ENCODE data around the gene SKA3.
"Not testable (repeated sequence)": the region's sequence is repeated elsewhere in the genome, so short reads cannot be mapped to it uniquely, and the experiment has no call there.

SKA3 gene

DNA sequence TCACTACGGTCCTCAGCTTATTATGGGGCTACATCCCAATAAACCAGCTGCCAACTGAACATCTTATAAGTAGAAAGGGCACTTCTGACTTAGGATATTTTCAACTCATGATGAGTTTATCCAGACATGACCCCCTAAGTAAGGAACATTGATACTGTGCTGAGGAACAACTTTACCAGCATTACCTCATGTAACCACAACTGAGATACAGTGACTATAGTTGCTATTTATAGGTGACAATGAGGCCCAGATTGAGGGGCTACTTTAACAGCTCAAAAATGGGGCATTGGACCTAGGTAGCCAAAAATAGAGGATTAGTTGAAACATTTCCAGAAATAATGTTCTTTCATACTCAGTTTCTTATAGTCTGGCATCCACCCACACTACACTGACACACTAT is 26.8 kb downstream of the SKA3 start:
- H4K20me1 ChIP-seq, result peaks cover 31 to 53% (median 38%) of the 10 kb centered on the region in 11 experiments; a peak in 21 of 22 replicates
- H3K27me3 ChIP-seq, result no peaks in the 10 kb centered on the region
- H3K4me2 ChIP-seq, result peak overlapping the region in 10 of 11 experiments; percentile 0 to 32 (median 15); a peak in 13 of 22 replicates
- H3K4me1 ChIP-seq, result peaks cover 11 to 23% (median 17%) of the 10 kb centered on the region in 10 experiments
- peaks cover 52 to 74% (median 64%) of the 10 kb centered on the region in 11 experiments for H3K36me3 ChIP-seq
- no peak overlapping the region for H3K9ac ChIP-seq
- no peak for TF ChIP-seq Cebpa-rat (IDR thresholded peaks at IDR 0.05)
- no peak overlapping the region for H3K4me3 ChIP-seq
- peak overlapping the region in 6 of 11 experiments; percentile 2 to 48 (median 25); a peak in 6 of 22 replicates for H3K27ac ChIP-seq
- no peaks in the 10 kb centered on the region for H3K9me3 ChIP-seq (replicated peaks in 1 of 11)

DNA sequence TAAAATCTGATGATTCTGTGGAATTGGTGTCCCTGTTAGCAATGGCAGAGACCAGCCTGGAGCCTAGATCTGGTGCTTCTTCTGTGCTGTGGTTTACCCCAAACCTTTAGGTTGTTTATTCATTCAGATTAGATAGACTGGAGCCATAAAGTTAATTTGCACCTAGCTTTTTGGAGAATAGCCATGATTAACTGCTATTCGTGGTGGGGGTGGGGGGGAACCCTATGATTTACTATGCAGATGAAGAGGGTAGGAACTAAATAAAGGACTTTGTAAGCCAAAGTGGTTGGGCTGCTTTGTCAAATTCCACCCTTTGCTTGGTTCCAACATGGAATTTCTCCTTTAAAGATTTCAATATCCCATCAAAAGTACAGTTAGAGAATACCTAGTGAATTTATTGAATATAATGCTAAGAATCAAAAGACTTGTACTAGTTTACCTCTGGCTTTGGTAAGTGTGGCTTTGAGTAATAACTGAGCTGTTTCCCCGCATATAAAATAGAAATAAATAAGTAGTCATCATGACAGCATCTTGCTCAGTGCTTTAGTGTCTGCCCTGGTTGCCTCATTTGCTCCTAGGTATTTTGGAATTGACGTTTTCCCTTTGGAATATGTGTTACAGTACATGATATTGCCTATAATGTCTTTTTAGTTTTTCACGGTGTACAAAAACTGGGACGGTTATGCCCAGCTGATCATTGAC is 27.6 kb downstream of the SKA3 start:
- Histone ChIP-seq H3K4me1 (peaks cover 14 to 31% (median 19%) of the 10 kb centered on the region in 10 experiments), H3K27ac (peak overlapping the region in 1 of 11 experiments; percentile 48; a peak in 1 of 22 replicates), H3K4me2 (peak overlapping the region in 4 of 11 experiments; percentile 11 to 32 (median 23); a peak in 2 of 22 replicates), H3K4me3 (no peak overlapping the region), H3K36me3 (peaks cover 52 to 74% (median 64%) of the 10 kb centered on the region in 11 experiments), H3K9me3 (replicated peaks in 1 of 11) (no peaks in the 10 kb centered on the region), H3K27me3 (no peaks in the 10 kb centered on the region), H3K9ac (no peak overlapping the region), H4K20me1 (peaks cover 40 to 61% (median 47%) of the 10 kb centered on the region in 11 experiments; a peak in 21 of 22 replicates)
- TF ChIP-seq Cebpa-rat (IDR thresholded peaks at IDR 0.05), result no peak

DNA sequence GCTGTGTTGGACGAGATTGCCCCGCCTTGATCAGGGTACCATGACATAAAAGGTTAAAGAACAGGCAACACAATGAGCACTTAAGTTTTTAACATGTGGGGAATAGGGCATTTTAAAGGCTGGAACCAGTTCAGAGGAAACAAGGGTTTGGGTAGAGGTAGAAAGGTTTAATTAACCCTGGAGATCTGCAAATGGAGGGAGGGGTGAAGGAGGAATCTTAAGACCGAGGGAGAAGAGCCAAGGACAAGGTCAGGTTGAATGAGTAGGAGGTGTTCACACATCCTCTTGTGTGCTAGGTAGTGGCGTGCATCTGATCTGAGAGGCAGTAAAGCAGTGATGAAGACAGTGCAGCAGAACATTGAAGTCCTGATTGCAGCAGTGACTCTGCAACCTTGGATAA is 28.5 kb downstream of the SKA3 start:
- Histone ChIP-seq H3K36me3 (peaks cover 60 to 74% (median 67%) of the 10 kb centered on the region in 11 experiments), H3K9me3 (replicated peaks in 1 of 11) (no peaks in the 10 kb centered on the region), H4K20me1 (peaks cover 46 to 70% (median 56%) of the 10 kb centered on the region in 11 experiments; a peak in 21 of 22 replicates), H3K27me3 (no peaks in the 10 kb centered on the region), H3K4me3 (no peak overlapping the region), H3K4me2 (no peak overlapping the region), H3K9ac (no peak overlapping the region), H3K4me1 (peaks cover 22 to 40% (median 28%) of the 10 kb centered on the region in 10 experiments), H3K27ac (no peak overlapping the region)
- no peak for TF ChIP-seq Cebpa-rat (IDR thresholded peaks at IDR 0.05)

DNA sequence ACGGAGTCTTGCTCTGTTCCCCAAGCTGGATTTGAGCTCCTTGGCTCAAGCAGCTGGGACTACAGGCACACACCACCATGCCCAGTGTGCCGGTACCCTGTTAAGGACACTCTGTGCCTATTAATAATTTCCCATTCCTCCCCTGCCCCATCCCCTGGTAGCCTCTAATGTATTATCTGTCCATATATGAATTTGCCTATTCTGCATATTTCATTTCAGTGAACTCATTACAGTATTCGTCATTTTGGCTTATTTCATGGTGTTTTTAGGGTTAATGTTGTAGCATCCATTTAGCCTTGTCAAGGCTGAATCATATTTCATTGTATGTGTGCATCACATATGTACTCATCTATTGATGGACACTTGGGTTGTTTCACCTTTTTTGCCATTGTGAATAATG is 33.6 kb downstream of the SKA3 start:
- H3K9me3 ChIP-seq (replicated peaks in 1 of 11), result no peaks in the 10 kb centered on the region

DNA sequence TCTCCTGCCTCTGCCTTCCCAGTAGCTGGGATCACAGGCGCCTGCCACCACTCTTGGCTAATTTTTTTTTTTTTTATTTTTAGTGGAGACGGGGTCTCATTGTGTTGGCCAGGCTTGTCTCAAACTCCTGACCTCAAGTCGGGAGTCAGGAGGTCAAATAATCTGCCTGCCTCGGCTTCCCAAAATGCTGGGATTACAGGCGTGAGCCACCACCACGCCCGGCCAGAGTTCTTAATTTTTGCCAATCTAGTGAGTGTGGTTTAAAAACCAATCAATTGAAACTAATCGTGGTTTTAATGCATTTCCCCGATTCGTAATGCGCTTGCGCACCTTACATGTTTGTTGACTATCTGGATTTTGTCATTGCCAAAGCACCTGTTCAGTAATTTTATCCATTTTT is 37.0 kb downstream of the SKA3 start:
- peaks cover 22 to 31% (median 27%) of the 10 kb centered on the region in 11 experiments for H3K36me3 ChIP-seq
- H3K4me1 ChIP-seq, result peaks cover 31 to 43% (median 35%) of the 10 kb centered on the region in 10 experiments
- peak overlapping the region; percentile 88 to 97 (median 93); a peak in 21 of 22 replicates for H3K27ac ChIP-seq
- H3K4me2 ChIP-seq, result peak overlapping the region; percentile 66 to 94 (median 81)
- H3K9me3 ChIP-seq (replicated peaks in 1 of 11), result 0 out of 22 replicates have a peak, but pooled peaks cover 0 to 4% (median 0%) of the 10 kb centered on the region in 11 experiments
- H3K27me3 ChIP-seq, result no peaks in the 10 kb centered on the region
- peaks cover 22 to 39% (median 36%) of the 10 kb centered on the region in 11 experiments; a peak in 21 of 22 replicates for H4K20me1 ChIP-seq
- peak overlapping the region; percentile 89 to 96 (median 94); a peak in 21 of 22 replicates for H3K9ac ChIP-seq
- peak overlapping the region; percentile 79 to 92 (median 83) for H3K4me3 ChIP-seq
- no peak for TF ChIP-seq Cebpa-rat (IDR thresholded peaks at IDR 0.05)

More for the DNA sequence above, 33.6 kb downstream of the SKA3 start:
- Histone ChIP-seq H3K4me2 (peak overlapping the region; percentile 76 to 99 (median 94)), H4K20me1 (peaks cover 53 to 73% (median 69%) of the 10 kb centered on the region in 11 experiments; a peak in 21 of 22 replicates), H3K4me1 (peaks cover 31 to 43% (median 35%) of the 10 kb centered on the region in 10 experiments), H3K36me3 (peaks cover 56 to 65% (median 61%) of the 10 kb centered on the region in 11 experiments), H3K4me3 (peak overlapping the region in 9 of 10 experiments; percentile 17 to 92 (median 84); a peak in 12 of 20 replicates), H3K9ac (peak overlapping the region in 7 of 11 experiments; percentile 0 to 95 (median 27); a peak in 4 of 22 replicates), H3K27me3 (no peaks in the 10 kb centered on the region), H3K27ac (no peak overlapping the region; a peak in 1 of 22 replicates)
- no peak for TF ChIP-seq Cebpa-rat (IDR thresholded peaks at IDR 0.05)

DNA sequence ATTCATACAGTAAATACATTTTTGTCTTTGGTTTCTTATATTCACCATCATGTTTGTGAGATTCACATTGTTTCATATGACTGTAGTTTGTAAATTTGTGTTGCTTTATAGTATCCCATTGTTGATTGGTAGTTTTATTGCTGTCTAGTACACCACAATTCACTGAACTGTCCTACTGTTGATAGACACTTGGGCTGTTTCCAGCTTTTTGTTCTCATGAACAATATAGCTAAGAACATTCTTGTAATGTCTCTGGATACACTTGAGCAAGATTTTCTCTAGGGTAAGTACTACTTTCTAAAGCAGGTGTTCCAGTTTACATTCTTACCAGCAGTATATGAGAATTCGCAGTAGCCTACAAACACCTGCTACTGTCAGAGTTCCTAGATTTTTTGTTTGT is 37.8 kb downstream of the SKA3 start:
- Histone ChIP-seq H3K9me3 (replicated peaks in 1 of 11) (0 out of 22 replicates have a peak, but pooled peaks cover 0 to 4% (median 0%) of the 10 kb centered on the region in 11 experiments), H3K4me3 (no peak overlapping the region), H4K20me1 (peaks cover 14 to 31% (median 28%) of the 10 kb centered on the region in 11 experiments; a peak in 20 of 22 replicates), H3K9ac (no peak overlapping the region), H3K4me2 (no peak overlapping the region), H3K4me1 (peaks cover 28 to 37% (median 31%) of the 10 kb centered on the region in 10 experiments), H3K36me3 (peaks cover 16 to 23% (median 19%) of the 10 kb centered on the region in 11 experiments), H3K27ac (no peak overlapping the region), H3K27me3 (no peaks in the 10 kb centered on the region)
- TF ChIP-seq Cebpa-rat (IDR thresholded peaks at IDR 0.05), result no peak

DNA sequence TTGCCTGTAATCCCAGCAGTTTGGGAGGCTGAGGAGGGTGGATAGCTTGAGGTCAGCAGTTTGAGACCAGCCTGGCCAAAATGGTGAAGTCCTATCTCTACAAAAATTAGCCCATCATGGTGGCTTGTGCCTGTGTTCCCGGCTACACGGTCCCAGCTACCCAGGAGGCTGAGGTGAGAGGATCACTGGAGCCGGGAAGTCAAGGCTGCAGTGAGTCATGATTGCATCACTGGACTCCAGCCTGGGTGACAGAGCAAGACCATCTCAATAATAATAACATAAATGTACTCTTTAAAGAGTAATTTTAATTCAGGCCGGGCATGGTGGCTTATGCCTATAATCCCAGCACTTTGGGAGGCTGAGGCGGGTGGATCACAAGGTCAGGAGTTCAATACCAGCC is 38.7 kb downstream of the SKA3 start:
- peaks cover 5 to 22% (median 19%) of the 10 kb centered on the region in 11 experiments; a peak in 20 of 22 replicates for H4K20me1 ChIP-seq
- H3K4me1 ChIP-seq, result peaks cover 19 to 34% (median 22%) of the 10 kb centered on the region in 10 experiments
- H3K27ac ChIP-seq, result no peak overlapping the region
- H3K4me2 ChIP-seq, result no peak overlapping the region
- H3K9me3 ChIP-seq (replicated peaks in 1 of 11), result 0 out of 22 replicates have a peak, but pooled peaks cover 0 to 4% (median 0%) of the 10 kb centered on the region in 11 experiments
- peaks cover 8 to 14% (median 10%) of the 10 kb centered on the region in 11 experiments for H3K36me3 ChIP-seq
- no peaks in the 10 kb centered on the region for H3K27me3 ChIP-seq
- no peak for TF ChIP-seq Cebpa-rat (IDR thresholded peaks at IDR 0.05)
- no peak overlapping the region for H3K4me3 ChIP-seq
- H3K9ac ChIP-seq, result no peak overlapping the region

DNA sequence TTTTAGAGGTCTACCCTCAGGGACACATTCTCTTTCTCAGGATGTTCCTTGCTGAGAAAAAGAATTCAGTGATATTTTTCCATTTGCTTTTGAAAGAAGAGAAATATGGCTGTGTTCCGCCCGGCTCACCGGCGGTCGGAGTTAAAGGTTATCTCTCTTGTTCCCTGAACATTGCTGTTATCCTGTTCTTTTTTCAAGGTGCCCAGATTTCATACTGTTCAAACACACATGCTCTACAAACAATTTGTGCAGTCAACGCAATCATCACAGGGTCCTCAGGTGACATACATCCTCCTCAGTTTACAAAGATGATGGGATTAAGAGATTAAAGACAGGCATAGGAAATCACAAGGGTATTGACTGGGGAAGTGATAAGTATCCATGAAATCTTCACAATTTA is 40.5 kb downstream of the SKA3 start:
- H3K9me3 ChIP-seq (replicated peaks in 1 of 11); H3K4me2 ChIP-seq; H3K4me3 ChIP-seq; H3K27ac ChIP-seq; H3K9ac ChIP-seq; H4K20me1 ChIP-seq; H3K36me3 ChIP-seq; H3K27me3 ChIP-seq: not testable (repeated sequence)
- H3K4me1 ChIP-seq, result peaks cover 6 to 20% (median 7%) of the 10 kb centered on the region in 10 experiments; a peak in 17 of 20 replicates

DNA sequence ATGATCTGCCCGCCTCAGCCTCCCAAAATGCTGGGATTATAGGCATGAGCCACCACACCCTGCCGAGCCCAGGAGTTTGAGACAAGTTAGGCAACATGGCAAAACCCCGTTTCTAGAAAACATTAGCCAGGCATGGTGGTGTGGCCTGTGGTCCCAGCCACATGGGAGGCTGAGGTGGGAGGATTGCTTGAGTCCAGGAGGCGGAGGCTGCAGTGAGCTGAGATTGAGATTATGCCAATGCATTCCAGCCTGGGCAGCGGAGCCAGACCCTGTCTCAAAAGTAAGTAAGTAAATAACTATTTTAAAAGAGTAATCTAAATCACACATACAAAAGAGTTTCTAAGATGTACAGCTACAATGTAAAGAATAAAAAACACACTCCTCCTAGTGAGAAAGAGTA is 41.9 kb downstream of the SKA3 start:
- TF ChIP-seq Cebpa-rat (IDR thresholded peaks at IDR 0.05), result no peak
- H3K27me3 ChIP-seq, result no peaks in the 10 kb centered on the region
- H3K36me3 ChIP-seq, result no peaks in the 10 kb centered on the region
- H4K20me1 ChIP-seq, result no peaks in the 10 kb centered on the region
- H3K27ac ChIP-seq, result no peak overlapping the region
- H3K4me1 ChIP-seq, result peaks cover 3 to 17% (median 4%) of the 10 kb centered on the region in 10 experiments; a peak in 17 of 20 replicates
- peaks cover 0 to 8% (median 5%) of the 10 kb centered on the region in 11 experiments; a peak in 8 of 22 replicates for H3K9me3 ChIP-seq (replicated peaks in 1 of 11)
- H3K9ac ChIP-seq, result peak overlapping the region in 2 of 11 experiments; percentile 4 to 31; a peak in 2 of 22 replicates
- no peak overlapping the region for H3K4me2 ChIP-seq
- H3K4me3 ChIP-seq, result no peak overlapping the region
